A172 (cell line): ENCODE results near the gene STARD9. TPM values are rescaled to one million over a fixed set of nuclear protein-coding genes. Genes with fewer than 3 reads are reported as not detected.
A peak's percentile ranks its signal among the peaks of the same experiment; 100 is the strongest.

Source experiments
- DNase-seq: peaks from one replicate; pipeline ENCODE4 v3.0.0-alpha.2; 2015; ENCODE audit warnings: low spot score
- total RNA-seq: library from RNA; depleted of rRNA; stranded (reverse); fragments of >200 nt; shearing (Covaris generic); gene quantifications from 2 replicates; pipeline ENCODE4 v1.2.3, GENCODE V29; 2014

STARD9 gene
- total RNA-seq, 1 experiment from 2014 or later = 1.4 TPM

- DNase-seq = no peak
Measured at GRCh38 chr15:42694398-42694797, 119.0 kb downstream of the STARD9 start.

- DNase-seq = no peak
Measured at GRCh38 chr15:42695527-42696071, 120.2 kb downstream of the STARD9 start.

- DNase-seq = no peak
Measured at GRCh38 chr15:42696626-42697025, 121.2 kb downstream of the STARD9 start.

- DNase-seq = peak; percentile 51
Measured at GRCh38 chr15:42704492-42704926, 129.1 kb downstream of the STARD9 start.

GRCh38 chr15:42705336-42705735 lies 129.9 kb downstream of the STARD9 start:
- no peak for DNase-seq

GRCh38 chr15:42707068-42707467 lies 131.7 kb downstream of the STARD9 start:
- no peak for DNase-seq

GRCh38 chr15:42707873-42708544 lies 132.6 kb downstream of the STARD9 start:
- no peak for DNase-seq

GRCh38 chr15:42710662-42711061 lies 135.3 kb downstream of the STARD9 start:
- no peak for DNase-seq

- DNase-seq = no peak
Measured at GRCh38 chr15:42711746-42712145, 136.3 kb downstream of the STARD9 start.

GRCh38 chr15:42712584-42712983 lies 137.2 kb downstream of the STARD9 start:
- DNase-seq = no peak

GRCh38 chr15:42716125-42716524 lies 140.7 kb downstream of the STARD9 start:
- DNase-seq = no peak

GRCh38 chr15:42716626-42717025 lies 141.2 kb downstream of the STARD9 start:
- DNase-seq = no peak

GRCh38 chr15:42719043-42719442 lies 143.6 kb downstream of the STARD9 start:
- no peak for DNase-seq

GRCh38 chr15:42720071-42720470 lies 144.7 kb downstream of the STARD9 start:
- DNase-seq = no peak

- DNase-seq = no peak
Measured at GRCh38 chr15:42721016-42721415, 145.6 kb downstream of the STARD9 start.

GRCh38 chr15:42721916-42722315 lies 146.5 kb downstream of the STARD9 start:
- no peak for DNase-seq

GRCh38 chr15:42723068-42723467 lies 147.7 kb downstream of the STARD9 start:
- no peak for DNase-seq

- no peak for DNase-seq
Measured at GRCh38 chr15:42724276-42724675, 148.9 kb downstream of the STARD9 start.

GRCh38 chr15:42725331-42725903 lies 150.0 kb downstream of the STARD9 start:
- no peak for DNase-seq

- DNase-seq = no peak
Measured at GRCh38 chr15:42726114-42726513, 150.7 kb downstream of the STARD9 start.

GRCh38 chr15:42727750-42728381 lies 152.5 kb downstream of the STARD9 start:
- no peak for DNase-seq

- DNase-seq = no peak
Measured at GRCh38 chr15:42728560-42728959, 153.2 kb downstream of the STARD9 start.

GRCh38 chr15:42728972-42729371 lies 153.6 kb downstream of the STARD9 start:
- DNase-seq = no peak
